ENCODE results near the gene PDC. TPM values are rescaled to one million over a fixed set of nuclear protein-coding genes. Genes with fewer than 3 reads are reported as not detected.

Gene PDC
- total and polyA plus RNA-seq, 10 of the 15 experiments (the other 5 are each of a cell fraction or from before 2014, with no cell fraction given), result 0.11 TPM; not detected in 9

DNA sequence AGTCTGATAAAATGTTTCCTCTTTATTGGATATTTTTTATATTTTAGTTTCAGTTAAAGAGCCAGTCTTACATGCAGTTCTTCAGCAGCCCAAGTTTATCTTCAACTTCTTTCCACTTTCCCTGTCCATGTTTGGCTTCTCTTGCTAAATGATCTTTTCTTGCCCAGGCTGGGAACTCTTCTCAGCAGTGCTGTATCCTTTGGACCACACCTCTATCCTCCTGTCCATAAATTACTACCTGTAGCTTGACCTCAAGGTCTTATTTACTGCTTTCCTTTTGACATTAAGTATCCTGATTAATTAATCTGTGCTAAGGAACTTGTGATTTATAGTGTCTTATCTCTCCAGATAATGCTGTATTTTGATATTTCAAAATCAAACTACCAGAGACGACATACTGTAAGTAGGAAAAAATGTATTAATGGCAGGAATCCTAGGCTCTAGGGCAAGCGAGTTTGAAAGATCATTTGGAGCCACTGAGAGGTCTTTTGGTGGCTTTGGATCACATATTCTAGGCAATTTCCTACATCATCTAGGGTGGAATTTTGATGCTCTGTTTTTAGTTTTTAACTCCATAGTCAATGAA, 20.5 kb upstream of the PDC start:
- Histone ChIP-seq H3K4me1 (ENCODE audit: control insufficient read depth, insufficient read depth, low read length) (no peaks in the 10 kb centered on the region), H3K4me3 (no peak overlapping the region), H3K27me3 (replicated peaks in 1 of 2; ENCODE audit: control insufficient read depth in 2 of 2, insufficient read depth in 2 of 2, low read length in 1 of 2) (no peaks in the 10 kb centered on the region), H3K79me2 (ENCODE audit: control insufficient read depth, insufficient read depth, low read length) (no peaks in the 10 kb centered on the region), H4K20me1 (ENCODE audit: control insufficient read depth, insufficient read depth) (no peaks in the 10 kb centered on the region), H2AFZ (ENCODE audit: control insufficient read depth, low read depth, low read length) (no peak overlapping the region), H3K27ac (ENCODE audit: control insufficient read depth, insufficient read depth) (no peak overlapping the region), H3K36me3 (ENCODE audit: control insufficient read depth in 2 of 2, insufficient read depth in 2 of 2, low read length in 1 of 2) (no peaks in the 10 kb centered on the region), H3K9ac (ENCODE audit: control insufficient read depth, insufficient read depth, low read length) (no peak overlapping the region), H3K9me3 (replicated peaks; ENCODE audit: control insufficient read depth, insufficient read depth, low read length) (no peaks in the 10 kb centered on the region), H3K4me2 (ENCODE audit: control insufficient read depth, insufficient read depth) (no peak overlapping the region)
- ATAC-seq, result no peak
- no TSS peak for BruUV-seq (replicated peaks)
- ChIA-PET CTCF (interaction anchor here (0.9 to 2.1 kb wide), 4 partner anchors 19 to 325 kb away, joined by 3 to 5 read pairs (median 4); no protein-coding TSS in a partner anchor), RAD21 (ENCODE audit: unreplicated experiment) (no interaction called here), POLR2A (no interaction called here), SMC1A (ENCODE audit: uncharacterized antibody, unreplicated experiment) (no interaction called here)
- 50% methylated on average over 2 of the region's 2 CpGs for WGBS (ENCODE audit: insufficient coverage, insufficient replicate concordance, low lambda C conversion rate, missing lambda C conversion rate)
- FAIRE-seq, result no peak
- TF ChIP-seq NFYA (IDR thresholded peaks at IDR 0.05; ENCODE audit: borderline replicate concordance, low read depth, low read length) (no peak), MTA3 (IDR thresholded peaks at IDR 0.05; ENCODE audit: borderline replicate concordance, low read length) (no peak), TCF12 (IDR thresholded peaks at IDR 0.05; ENCODE audit: low read depth, low read length) (no peak), SUPT20H (IDR thresholded peaks at IDR 0.05; ENCODE audit: borderline replicate concordance, control insufficient read depth, low read depth, low read length) (no peak), GABPA (IDR thresholded peaks at IDR 0.05; ENCODE audit: low read depth) (no peak), SIX5 (IDR thresholded peaks at IDR 0.05; ENCODE audit: low read depth, low read length, severe bottlenecking) (no peak), BCL11A (IDR thresholded peaks at IDR 0.05; ENCODE audit: low read depth, low read length) (no peak), NR2F1 (conservative IDR thresholded peaks at IDR 0.05) (no peak), PAX8 (IDR thresholded peaks at IDR 0.05) (no peak), RAD51 (IDR thresholded peaks at IDR 0.05) (no peak), IRF4 (IDR thresholded peaks at IDR 0.05; ENCODE audit: low read depth, low read length) (no peak)
- TF ChIP-seq, protein P1, sequence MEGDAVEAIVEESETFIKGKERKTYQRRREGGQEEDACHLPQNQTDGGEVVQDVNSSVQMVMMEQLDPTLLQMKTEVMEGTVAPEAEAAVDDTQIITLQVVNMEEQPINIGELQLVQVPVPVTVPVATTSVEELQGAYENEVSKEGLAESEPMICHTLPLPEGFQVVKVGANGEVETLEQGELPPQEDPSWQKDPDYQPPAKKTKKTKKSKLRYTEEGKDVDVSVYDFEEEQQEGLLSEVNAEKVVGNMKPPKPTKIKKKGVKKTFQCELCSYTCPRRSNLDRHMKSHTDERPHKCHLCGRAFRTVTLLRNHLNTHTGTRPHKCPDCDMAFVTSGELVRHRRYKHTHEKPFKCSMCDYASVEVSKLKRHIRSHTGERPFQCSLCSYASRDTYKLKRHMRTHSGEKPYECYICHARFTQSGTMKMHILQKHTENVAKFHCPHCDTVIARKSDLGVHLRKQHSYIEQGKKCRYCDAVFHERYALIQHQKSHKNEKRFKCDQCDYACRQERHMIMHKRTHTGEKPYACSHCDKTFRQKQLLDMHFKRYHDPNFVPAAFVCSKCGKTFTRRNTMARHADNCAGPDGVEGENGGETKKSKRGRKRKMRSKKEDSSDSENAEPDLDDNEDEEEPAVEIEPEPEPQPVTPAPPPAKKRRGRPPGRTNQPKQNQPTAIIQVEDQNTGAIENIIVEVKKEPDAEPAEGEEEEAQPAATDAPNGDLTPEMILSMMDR (IDR thresholded peaks at IDR 0.05 in 2 of 3, conservative IDR thresholded peaks at IDR 0.05 in 1 of 3; ENCODE audit: control insufficient read depth in 2 of 3, extremely low read depth in 1 of 3, insufficient read depth in 1 of 3, low read depth in 3 of 3, low read length in 3 of 3), result no peak
- in situ Hi-C loops (cut with MboI) (loop anchor here (5.0 to 10.0 kb wide), 2 partner anchors 323 to 506 kb away; no protein-coding TSS in a partner anchor), intact Hi-C loops (cut with micrococcal nuclease; ENCODE audit: unreplicated experiment) (loop anchor here (5.0 kb wide), 1 partner anchor 436 kb away; no protein-coding TSS in a partner anchor)
- no peak for DNase-seq (ENCODE audit: low read depth, low spot score)
